Left hindlimb (tissue), 1 donor: ENCODE data around the gene MDN1.
"Not testable (repeated sequence)": the region's sequence is repeated elsewhere in the genome, so short reads cannot be mapped to it uniquely, and the experiment has no call there.

Experiments
- DNase-seq: peaks from one replicate; pipeline ENCODE4 v3.0.0-alpha.2; 2018

Gene MDN1

GRCh38 chr6:89685311-89685710 lies 134.3 kb downstream of the MDN1 start:
- no peak for DNase-seq

- no peak for DNase-seq
Measured at GRCh38 chr6:89682991-89683390, 136.6 kb downstream of the MDN1 start.

- DNase-seq = no peak
Measured at GRCh38 chr6:89681983-89682564, 137.5 kb downstream of the MDN1 start.

GRCh38 chr6:89680551-89680950 lies 139.0 kb downstream of the MDN1 start:
- no peak for DNase-seq

DNA sequence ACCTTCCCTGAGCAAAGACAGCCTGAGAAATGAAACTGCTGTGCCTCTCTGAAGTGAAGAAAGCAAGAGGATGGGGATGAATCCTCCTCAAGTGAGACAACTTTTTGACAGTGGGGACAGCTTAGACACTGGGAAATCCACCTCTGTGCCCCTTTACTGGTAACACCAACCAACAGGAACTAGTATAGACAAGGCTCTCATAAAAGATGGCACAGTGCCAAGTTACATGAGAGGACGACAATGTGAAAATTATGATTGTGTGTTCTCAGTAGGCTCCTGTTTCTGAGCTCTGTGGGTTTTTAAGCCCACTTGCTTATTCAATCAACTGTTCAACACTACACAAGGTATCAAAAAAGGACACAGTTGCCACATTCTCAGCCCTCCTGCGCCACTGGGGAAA lies 139.4 kb downstream of the MDN1 start:
- DNase-seq = no peak

- no peak for DNase-seq
Measured at GRCh38 chr6:89679215-89680120, 140.1 kb downstream of the MDN1 start.

GRCh38 chr6:89678531-89678930 lies 141.1 kb downstream of the MDN1 start:
- no peak for DNase-seq

GRCh38 chr6:89675949-89676748 lies 143.4 kb downstream of the MDN1 start:
- DNase-seq = no peak

DNA sequence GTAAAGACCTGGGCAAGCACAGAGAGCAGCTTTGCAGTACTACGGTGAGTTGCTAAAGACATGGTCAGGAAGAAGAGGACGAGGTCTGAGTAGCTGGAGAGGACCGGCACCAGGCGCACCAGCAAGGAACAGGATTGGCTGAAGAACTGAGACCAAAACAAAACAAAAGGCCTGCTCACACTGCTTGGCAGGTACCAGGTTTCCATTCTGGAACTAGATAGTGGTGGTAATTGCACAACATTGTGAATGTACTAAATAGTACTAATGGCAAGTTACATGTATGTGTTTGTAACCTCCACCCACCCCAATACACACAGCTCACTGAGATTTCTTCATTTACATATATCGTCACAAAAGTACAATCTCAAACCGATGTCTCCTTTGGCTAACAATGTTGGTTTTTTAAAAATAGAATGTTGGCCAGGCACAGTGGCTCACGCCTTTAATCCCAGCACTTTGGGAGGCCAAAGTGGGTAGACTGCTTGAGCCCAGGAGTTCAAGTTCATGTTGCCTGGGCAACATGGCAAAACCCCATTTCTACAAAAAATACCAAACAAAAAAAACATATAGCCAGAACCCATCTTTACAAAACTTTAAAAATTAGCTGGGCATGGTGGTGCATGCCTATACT lies 148.5 kb downstream of the MDN1 start:
- DNase-seq = no peak

GRCh38 chr6:89669002-89669401 lies 150.6 kb downstream of the MDN1 start:
- DNase-seq = no peak

- DNase-seq = no peak
Measured at GRCh38 chr6:89667872-89668556, 151.6 kb downstream of the MDN1 start.

DNA sequence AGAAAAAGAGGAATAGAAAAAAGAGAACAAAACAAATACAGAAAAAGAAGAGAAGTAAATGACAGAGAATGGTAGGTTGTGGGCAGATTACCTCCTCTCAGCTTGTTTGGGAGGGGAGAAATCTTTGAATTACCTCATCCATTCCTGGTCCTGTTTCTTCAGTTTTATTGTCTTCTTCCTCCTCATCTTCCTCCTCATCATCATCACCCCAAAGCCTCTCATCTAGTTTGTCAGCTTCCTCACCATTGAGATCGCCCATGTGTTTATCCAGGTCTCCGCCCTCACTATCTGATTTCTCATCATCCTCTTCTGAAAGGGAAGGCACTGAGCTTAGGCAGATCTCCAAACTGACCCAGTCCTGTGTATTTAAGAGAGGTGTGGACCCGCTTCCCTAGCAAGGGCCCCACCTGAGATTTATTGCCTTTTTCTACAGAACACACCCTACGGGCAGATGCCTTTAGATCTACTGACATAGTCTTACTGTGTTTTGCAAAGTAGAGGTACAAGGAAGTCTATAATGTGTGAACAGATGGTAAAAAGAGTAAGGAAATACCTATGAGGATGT lies 156.9 kb downstream of the MDN1 start:
- DNase-seq = no peak

- DNase-seq = no peak
Measured at GRCh38 chr6:89661559-89661958, 158.0 kb downstream of the MDN1 start.

DNA sequence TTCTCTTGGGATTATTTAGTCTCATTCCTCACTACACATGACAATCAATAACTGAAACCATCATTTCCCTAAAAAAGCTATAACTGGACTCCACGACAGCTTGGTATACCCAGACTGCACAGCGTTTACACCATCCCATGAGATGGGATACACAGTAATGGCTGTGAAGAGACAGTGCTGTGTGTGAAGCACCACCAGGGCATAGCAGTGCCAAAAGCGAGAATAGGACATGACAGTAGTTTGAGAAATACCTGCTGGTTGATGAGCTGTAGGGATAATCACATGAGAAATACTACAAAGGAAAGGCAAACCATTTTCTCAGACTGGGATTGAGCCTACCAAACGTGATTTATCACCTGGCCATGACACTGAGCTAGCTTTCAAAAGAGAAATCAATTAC lies 158.6 kb downstream of the MDN1 start:
- DNase-seq = no peak

- DNase-seq = no peak
Measured at GRCh38 chr6:89657445-89658158, 162.0 kb downstream of the MDN1 start.

- no peak for DNase-seq
Measured at GRCh38 chr6:89655122-89655521, 164.5 kb downstream of the MDN1 start.

DNA sequence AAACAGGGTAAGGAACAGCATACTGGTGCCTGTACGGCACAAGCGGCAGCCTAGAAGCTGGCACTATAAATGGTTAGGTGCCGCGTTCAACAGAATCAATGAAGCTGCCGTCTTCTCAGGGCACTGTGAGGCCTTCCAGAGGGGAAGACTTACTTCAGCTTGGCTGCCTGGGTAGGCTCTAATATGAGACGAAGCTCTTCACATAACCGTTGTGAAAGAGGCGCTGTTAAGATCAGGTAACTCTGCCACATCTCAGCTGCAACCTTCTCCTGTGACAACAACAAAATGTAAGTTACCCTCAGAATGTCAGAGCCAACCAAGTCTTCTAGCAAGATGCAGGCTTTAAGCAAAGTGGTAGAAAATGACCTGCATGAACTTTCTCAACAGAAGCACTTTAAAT lies 169.0 kb downstream of the MDN1 start:
- DNase-seq = no peak

- DNase-seq = no peak
Measured at GRCh38 chr6:89649682-89650081, 169.9 kb downstream of the MDN1 start.

GRCh38 chr6:89644864-89645263 lies 174.7 kb downstream of the MDN1 start:
- no peak for DNase-seq

DNA sequence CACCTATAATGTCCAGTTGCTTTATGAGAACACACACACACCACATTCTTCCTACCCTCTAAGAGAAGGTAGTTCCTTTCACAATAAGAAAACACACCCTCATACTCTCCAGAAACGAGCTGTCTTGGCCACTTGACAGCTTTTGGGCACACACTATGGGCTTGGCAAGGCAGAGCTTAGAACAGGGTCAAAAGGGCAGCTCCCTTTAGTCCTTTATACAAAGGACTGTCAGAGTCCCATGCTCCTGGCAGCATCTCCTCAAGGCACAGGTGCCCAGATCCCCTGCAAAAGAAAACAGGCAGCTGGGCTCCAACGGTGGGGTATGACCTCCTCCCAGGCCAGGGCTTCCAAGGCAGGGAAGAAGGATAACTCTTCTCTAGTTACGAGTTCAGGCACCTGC lies 176.2 kb downstream of the MDN1 start:
- DNase-seq = no peak

GRCh38 chr6:89642956-89643355 lies 176.6 kb downstream of the MDN1 start:
- DNase-seq = no peak

GRCh38 chr6:89641581-89641980 lies 178.0 kb downstream of the MDN1 start:
- DNase-seq = not testable (repeated sequence)
